SU-DHL-6 (cell line): ENCODE measurements around the gene LDB2.

ENCODE experiments used
- H2AFZ ChIP-seq: fragments of 200-600 bp; sonication (generic); 2 replicates; pipeline ENCODE4 v1.6.1; 2014; ENCODE audit warnings: low read depth, mild to moderate bottlenecking, moderate library complexity, mixed read lengths, antibody characterized with exemption, low read length; ENCODE audit not compliant: severe bottlenecking
- H3F3A ChIP-seq: fragments of 200-600 bp; shearing (Covaris generic); 2 replicates; pipeline ENCODE4 v1.6.0; 2016; ENCODE audit warnings: antibody characterized with exemption, mild to moderate bottlenecking; ENCODE audit not compliant: insufficient read depth
- H3K27ac ChIP-seq: fragments of 200-600 bp; sonication (generic); 2 replicates; pipeline ENCODE4 v1.5.1; 2016; ENCODE audit warnings: low read depth, mild to moderate bottlenecking, low read length, moderate library complexity, mixed read lengths
- H3K27me3 ChIP-seq: fragments of 200-600 bp; sonication (generic), shearing (Covaris generic); 2 replicates; pipeline ENCODE4 v1.6.0; 2014; ENCODE audit warnings: mild to moderate bottlenecking, low read length
- H3K36me3 ChIP-seq: fragments of 200-600 bp; sonication (generic); 2 replicates; pipeline ENCODE4 v1.6.1; 2014; ENCODE audit warnings: mild to moderate bottlenecking, low read length, mixed read lengths
- H3K4me2 ChIP-seq: fragments of 300-600, 200-600 bp; shearing (Covaris generic), sonication (generic); 2 replicates; pipeline ENCODE4 v1.6.0; 2014; ENCODE audit warnings: low read length, low read depth, mild to moderate bottlenecking; ENCODE audit not compliant: poor library complexity, severe bottlenecking
- H3K4me3 ChIP-seq: fragments of 200-600 bp; sonication (generic); 2 replicates; pipeline ENCODE4 v1.5.1; 2014; ENCODE audit warnings: antibody characterized with exemption, low read length, mild to moderate bottlenecking, mixed read lengths; ENCODE audit not compliant: insufficient read depth, poor library complexity, severe bottlenecking
- H3K79me2 ChIP-seq: fragments of 200-600 bp; sonication (generic); 2 replicates; pipeline ENCODE4 v1.6.1; 2014; ENCODE audit warnings: mild to moderate bottlenecking, low read length, moderate library complexity; ENCODE audit not compliant: insufficient read depth
- H3K9ac ChIP-seq: fragments of 200-600 bp; sonication (generic); 2 replicates; pipeline ENCODE4 v1.7.0; 2014; ENCODE audit warnings: mild to moderate bottlenecking, low read length
- H3K9me2 ChIP-seq: fragments of 200-600 bp; sonication (generic); replicated peaks from 2 replicates; pipeline ENCODE4 v1.6.1; 2014; ENCODE audit warnings: low read length; ENCODE audit not compliant: insufficient read depth
- H3K9me3 ChIP-seq: fragments of 200-600 bp; sonication (generic); 2 replicates; pipeline ENCODE4 v1.6.1; 2014; ENCODE audit warnings: low read length, mixed read lengths; ENCODE audit not compliant: insufficient read depth
- H4K20me1 ChIP-seq: fragments of 200-600 bp; sonication (generic); 2 replicates; pipeline ENCODE4 v1.6.1; 2014; ENCODE audit warnings: low read depth, mild to moderate bottlenecking, antibody characterized with exemption, low read length, moderate library complexity, mixed read lengths
- CTCF ChIP-seq: fragments of 200-600 bp; sonication (generic); IDR thresholded peaks from one replicate; pipeline ENCODE4 v1.5.1; 2017; ENCODE audit warnings: antibody characterized with exemption, mild to moderate bottlenecking, low read length, moderate library complexity; ENCODE audit not compliant: insufficient read depth, poor library complexity, severe bottlenecking
- EZH2phosphoT487 ChIP-seq: fragments of 200-600 bp; sonication (generic), shearing (Covaris generic); conservative IDR thresholded peaks from 2 replicates; pipeline ENCODE4 v1.6.1; 2018; ENCODE audit warnings: mild to moderate bottlenecking, antibody characterized with exemption, low read length, moderate library complexity, mixed read lengths

The LDB2 gene

GRCh38 chr4:16692046-16692445 lies 206.4 kb downstream of the LDB2 start:
- Histone ChIP-seq H3K27ac (no peak overlapping the region), H3K9me2 (no peaks in the 10 kb centered on the region), H3K9me3 (no peaks in the 10 kb centered on the region), H3K4me3 (no peak overlapping the region), H3K79me2 (no peaks in the 10 kb centered on the region), H3K36me3 (no peaks in the 10 kb centered on the region), H3F3A (no peaks in the 10 kb centered on the region), H4K20me1 (no peaks in the 10 kb centered on the region), H3K9ac (no peak overlapping the region), H2AFZ (no peak overlapping the region), H3K4me2 (no peak overlapping the region), H3K27me3 (no peaks in the 10 kb centered on the region)
- TF ChIP-seq EZH2phosphoT487 (no peak), CTCF (no peak)

GRCh38 chr4:16691450-16691849 lies 207.0 kb downstream of the LDB2 start:
- no peaks in the 10 kb centered on the region for H4K20me1 ChIP-seq

DNA sequence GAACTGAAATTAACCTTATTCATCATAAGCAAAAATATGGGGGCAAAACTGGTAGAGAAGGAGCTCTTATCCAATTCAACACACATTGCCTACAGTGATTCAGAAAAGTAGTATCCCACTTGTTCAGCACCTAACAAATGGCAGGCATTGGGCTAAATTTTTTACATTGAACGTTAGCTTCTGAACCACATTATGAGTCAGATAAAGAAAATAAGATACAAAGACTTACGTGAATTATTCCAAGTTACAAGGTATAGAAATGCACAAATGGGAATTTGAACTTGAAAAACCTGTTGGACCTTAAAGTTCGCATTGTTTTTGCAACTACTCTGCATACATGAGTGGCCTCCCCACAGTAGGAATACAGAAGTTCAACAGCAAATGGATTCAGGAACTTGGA lies 210.6 kb downstream of the LDB2 start:
- no peaks in the 10 kb centered on the region for H3F3A ChIP-seq
- no peak overlapping the region for H3K9ac ChIP-seq
- no peaks in the 10 kb centered on the region for H3K79me2 ChIP-seq
- H3K27ac ChIP-seq: no peak overlapping the region
- no peak overlapping the region for H2AFZ ChIP-seq
- TF ChIP-seq EZH2phosphoT487 (no peak), CTCF (no peak)
- no peaks in the 10 kb centered on the region for H4K20me1 ChIP-seq
- H3K4me3 ChIP-seq: no peak overlapping the region
- no peak overlapping the region for H3K4me2 ChIP-seq
- no peaks in the 10 kb centered on the region for H3K36me3 ChIP-seq
- H3K9me3 ChIP-seq: no peaks in the 10 kb centered on the region
- H3K27me3 ChIP-seq: no peaks in the 10 kb centered on the region
- no peaks in the 10 kb centered on the region for H3K9me2 ChIP-seq

More at GRCh38 chr4:16691450-16691849, 207.0 kb downstream of the LDB2 start:
- no peaks in the 10 kb centered on the region for H3K79me2 ChIP-seq
- no peaks in the 10 kb centered on the region for H3K9me3 ChIP-seq
- H3K4me3 ChIP-seq: no peak overlapping the region
- H3F3A ChIP-seq: no peaks in the 10 kb centered on the region
- H3K27ac ChIP-seq: no peak overlapping the region
- H3K9me2 ChIP-seq: no peaks in the 10 kb centered on the region
- no peak overlapping the region for H2AFZ ChIP-seq
- no peak overlapping the region for H3K4me2 ChIP-seq
- no peaks in the 10 kb centered on the region for H3K36me3 ChIP-seq
- H3K9ac ChIP-seq: no peak overlapping the region
- TF ChIP-seq CTCF (no peak), EZH2phosphoT487 (no peak)
- H3K27me3 ChIP-seq: no peaks in the 10 kb centered on the region
